22Rv1 (cell line): ENCODE measurements around the gene ERCC1.

Source experiments
- CTCF ChIP-seq: fragments of 450-650 bp; IDR thresholded peaks from 2 replicates; pipeline ENCODE4 v1.5.1; 2017; ENCODE audit warnings: mild to moderate bottlenecking
- ZFX ChIP-seq: fragments of 450-650 bp; IDR thresholded peaks from 2 replicates; pipeline ENCODE4 v1.6.1; 2017; ENCODE audit warnings: antibody characterized with exemption, borderline replicate concordance

- TF ChIP-seq CTCF (no peak), ZFX (no peak)
These were observed 23.2 kb upstream of the ERCC1 start for GRCh38 chr19:45446944-45447343.
